Measurements from ENCODE around the gene NACC1.
"Not testable (repeated sequence)": the region's sequence is repeated elsewhere in the genome, so short reads cannot be mapped to it uniquely, and the experiment has no call there.

GRCh38 chr19:13178291-13178690, 60.2 kb downstream of the NACC1 start:
- not testable (repeated sequence) for TF ChIP-seq CTCF, POLR2A (IDR thresholded peaks at IDR 0.05)

All from testis (tissue), 2 donors.